WERI-Rb-1 (cell line): ENCODE results near the gene GALNT9.

ENCODE experiments used
- DNase-seq: peaks from one replicate; pipeline ENCODE4 v3.0.0-alpha.2; 2020
- H3K27ac ChIP-seq: fragments of 250-450 bp; sonication (Bioruptor Pico); 2 replicates; pipeline ENCODE4 v1.5.1; 2020; ENCODE audit warnings: mild to moderate bottlenecking, moderate library complexity
- H3K27me3 ChIP-seq: fragments of 250-450 bp; sonication (Bioruptor Pico); 2 replicates; pipeline ENCODE4 v1.5.1; 2021; ENCODE audit warnings: mild to moderate bottlenecking, low read depth, moderate library complexity; ENCODE audit not compliant: insufficient read depth, severe bottlenecking
- H3K36me3 ChIP-seq: fragments of 250-450 bp; sonication (Bioruptor Pico); 2 replicates; pipeline ENCODE4 v1.5.1; 2020; ENCODE audit warnings: mild to moderate bottlenecking, moderate library complexity
- H3K4me3 ChIP-seq: 2 replicates; pipeline ENCODE4 v1.5.1; 2011; ENCODE audit warnings: low read depth, mild to moderate bottlenecking, control low read depth, low read length
- H3K9me3 ChIP-seq: fragments of 250-450 bp; sonication (Bioruptor Pico); 2 replicates; pipeline ENCODE4 v1.5.1; 2021; ENCODE audit warnings: mild to moderate bottlenecking, moderate library complexity; ENCODE audit not compliant: severe bottlenecking
- CTCF ChIP-seq: IDR thresholded peaks from 2 replicates; pipeline ENCODE4 v1.5.1; 2011; ENCODE audit warnings: low read depth, mild to moderate bottlenecking, control low read depth, inconsistent platforms, low read length

GALNT9 gene

GRCh38 chr12:132249689-132250478 is 79.5 kb downstream of the GALNT9 start:
- no peak overlapping the region for H3K27ac ChIP-seq
- H3K36me3 ChIP-seq = no peaks in the 10 kb centered on the region
- no peak overlapping the region for H3K4me3 ChIP-seq
- no peak for TF ChIP-seq CTCF
- no peaks in the 10 kb centered on the region for H3K27me3 ChIP-seq
- DNase-seq = no peak
- H3K9me3 ChIP-seq = no peaks in the 10 kb centered on the region

- H3K27ac ChIP-seq = no peak overlapping the region
- no peaks in the 10 kb centered on the region for H3K36me3 ChIP-seq
- no peak for TF ChIP-seq CTCF
- no peak for DNase-seq
- no peak overlapping the region for H3K4me3 ChIP-seq
- H3K27me3 ChIP-seq = no peaks in the 10 kb centered on the region
- no peaks in the 10 kb centered on the region for H3K9me3 ChIP-seq
Measured at GRCh38 chr12:132248453-132249167, 80.8 kb downstream of the GALNT9 start.

GRCh38 chr12:132247718-132248452 is 81.5 kb downstream of the GALNT9 start:
- no peak for TF ChIP-seq CTCF
- 0 out of 2 replicates have a peak overlapping the region, but pooled peaks have one; percentile 31 for H3K27ac ChIP-seq
- no peaks in the 10 kb centered on the region for H3K36me3 ChIP-seq
- H3K9me3 ChIP-seq = no peaks in the 10 kb centered on the region
- H3K27me3 ChIP-seq = no peaks in the 10 kb centered on the region
- peak; percentile 71 for DNase-seq
- peak overlapping the region; percentile 31 for H3K4me3 ChIP-seq

GRCh38 chr12:132246997-132247717 is 82.2 kb downstream of the GALNT9 start:
- no peak for TF ChIP-seq CTCF
- no peak overlapping the region; the same call in 1 of the 2 replicates for H3K27ac ChIP-seq

GRCh38 chr12:132245521-132246101 is 83.8 kb downstream of the GALNT9 start:
- Histone ChIP-seq H3K4me3 (no peak overlapping the region), H3K36me3 (no peaks in the 10 kb centered on the region), H3K27me3 (no peaks in the 10 kb centered on the region), H3K27ac (no peak overlapping the region), H3K9me3 (no peaks in the 10 kb centered on the region)
- TF ChIP-seq CTCF = no peak
- no peak for DNase-seq

More at GRCh38 chr12:132246997-132247717, 82.2 kb downstream of the GALNT9 start:
- Histone ChIP-seq H3K27me3 (no peaks in the 10 kb centered on the region), H3K4me3 (peak overlapping the region; percentile 31), H3K36me3 (no peaks in the 10 kb centered on the region), H3K9me3 (no peaks in the 10 kb centered on the region)
- DNase-seq = no peak
